B cell (primary cell): Measurements from ENCODE around the gene DSG3. TPM values are rescaled to one million over a fixed set of nuclear protein-coding genes. Genes with fewer than 3 reads are reported as not detected.

Experiments used
- ATAC-seq: fragments of 200-7000 bp; cut with Tn5 transposase; one replicate; pipeline ENCODE4 v1.10.0; 2021; ENCODE audit warnings: low read depth, mild to moderate bottlenecking, moderate number of reproducible peaks, moderate library complexity
- CTCF ChIA-PET: fragments of 350-600 bp; sonication (Branson Sonifier 250); formaldehyde crosslinking; loops from one replicate; lab custom pipeline; 2021; ENCODE audit warnings: antibody characterized with exemption, inconsistent platforms; lab: Charles Lee
- POLR2A ChIA-PET: fragments of 350-600 bp; sonication (Branson Sonifier 250); formaldehyde crosslinking; loops from one replicate; lab custom pipeline; 2021; ENCODE audit warnings: antibody characterized with exemption; lab: Charles Lee
- DNase-seq: peaks from one replicate; pipeline ENCODE4 v3.0.0; 2013
- H2AFZ ChIP-seq: 2 replicates; pipeline ENCODE4 v1.6.1; 2012; ENCODE audit warnings: mild to moderate bottlenecking, low read depth, low read length; ENCODE audit not compliant: insufficient read depth, poor library complexity, severe bottlenecking
- H3K27ac ChIP-seq, 2 donors: 1 replicate in 1 of 2; 2 replicates in 1 of 2; pipeline ENCODE4 v1.5.1; 2012 to 2013; ENCODE audit warnings: low read length in 2 of 2, mild to moderate bottlenecking in 2 of 2, moderate library complexity in 1 of 2
- H3K27me3 ChIP-seq, 4 experiments: fragments of 200-600 bp in 1 of 4; sonication (generic) in 1 of 4; replicated peaks in 1 of 4; 1 replicate in 2 of 4; 2 replicates in 2 of 4; pipeline versions ENCODE4 v1.6.1 to v1.7.0; 2013 to 2016; ENCODE audit warnings: low read length in 3 of 4, mild to moderate bottlenecking in 2 of 4, mixed read lengths in 1 of 4, moderate library complexity in 1 of 4; ENCODE audit not compliant: insufficient read depth in 4 of 4, control insufficient read depth in 3 of 4; ENCODE audit errors: control extremely low read depth in 1 of 4
- H3K36me3 ChIP-seq, 2 experiments: replicated peaks in 1 of 2; 1 replicate in 1 of 2; 2 replicates in 1 of 2; pipeline versions ENCODE4 v1.6.1 to v1.7.1; 2013; ENCODE audit warnings: low read length in 1 of 2; ENCODE audit not compliant: insufficient read depth in 2 of 2, control insufficient read depth in 1 of 2; ENCODE audit errors: control extremely low read depth in 1 of 2, extremely low read depth in 1 of 2
- H3K4me1 ChIP-seq, 2 donors: fragments of 200-600 bp in 1 of 2; sonication (generic) in 1 of 2; 1 replicate in 1 of 2; 2 replicates in 1 of 2; pipeline versions ENCODE4 v1.5.1 to v1.6.1; 2013 to 2017; ENCODE audit warnings: low read length in 2 of 2; ENCODE audit not compliant: control insufficient read depth in 2 of 2, insufficient read depth in 2 of 2
- H3K4me2 ChIP-seq: replicated peaks from 2 replicates; pipeline ENCODE3; 2012; ENCODE audit warnings: mild to moderate bottlenecking, low read depth, low read length; ENCODE audit not compliant: poor library complexity, severe bottlenecking
- H3K4me3 ChIP-seq, 5 experiments: fragments of 200-600 bp in 1 of 5; sonication (generic) in 1 of 5; 1 replicate in 3 of 5; 2 replicates in 2 of 5; pipeline versions ENCODE4 v1.5.1 to v1.7.0; 2011 to 2016; ENCODE audit warnings: low read length in 4 of 5, mild to moderate bottlenecking in 4 of 5, low read depth in 2 of 5, control low read depth in 1 of 5, moderate library complexity in 1 of 5; ENCODE audit not compliant: insufficient read depth in 1 of 5; ENCODE audit errors: control extremely low read depth in 1 of 5, extremely low read depth in 1 of 5
- H3K79me2 ChIP-seq: fragments of 200-600 bp; sonication (generic); one replicate; pipeline ENCODE4 v1.6.0; 2016; ENCODE audit warnings: low read length; ENCODE audit not compliant: control insufficient read depth, insufficient read depth
- H3K9ac ChIP-seq: fragments of 200-600 bp; sonication (generic); 2 replicates; pipeline ENCODE4 v1.6.1; 2017; ENCODE audit warnings: mild to moderate bottlenecking, low read length, moderate library complexity
- H3K9me3 ChIP-seq, 3 donors: one replicate each; pipeline versions ENCODE4 v1.6.1 to v1.7.1; 2013; ENCODE audit warnings: low read length in 2 of 3; ENCODE audit not compliant: control insufficient read depth in 2 of 3, insufficient read depth in 1 of 3; ENCODE audit errors: control extremely low read depth in 1 of 3
- H4K20me1 ChIP-seq: 2 replicates; pipeline ENCODE4 v1.6.0; 2012; ENCODE audit warnings: mild to moderate bottlenecking, low read length; ENCODE audit not compliant: insufficient read depth, control insufficient read depth, poor library complexity, severe bottlenecking
- H3K27ac Mint-ChIP-seq: one replicate; pipeline ENCODE4 v1.8.0; 2021; ENCODE audit warnings: mixed read lengths
- H3K27me3 Mint-ChIP-seq: one replicate; pipeline ENCODE4 v1.8.0; 2021; ENCODE audit warnings: mixed read lengths
- H3K4me1 Mint-ChIP-seq: one replicate; pipeline ENCODE4 v1.8.0; 2021; ENCODE audit warnings: mixed read lengths
- H3K4me3 Mint-ChIP-seq: one replicate; pipeline ENCODE4 v1.8.0; 2021; ENCODE audit warnings: mixed read lengths
- H3K9me3 Mint-ChIP-seq: one replicate; pipeline ENCODE4 v1.8.0; 2022; ENCODE audit warnings: mixed read lengths; ENCODE audit not compliant: insufficient read depth
- CTCF ChIP-seq: fragments of 200-600 bp; IDR thresholded peaks from one replicate; pipeline ENCODE4 v1.8.0; 2022; ENCODE audit warnings: antibody characterized with exemption, mild to moderate bottlenecking
- EZH2 ChIP-seq: IDR thresholded peaks from 2 replicates; pipeline ENCODE4 v1.6.1; 2012; ENCODE audit warnings: borderline replicate concordance, low read depth, mild to moderate bottlenecking, moderate library complexity, low read length; ENCODE audit not compliant: insufficient read depth, poor library complexity, severe bottlenecking
- WGBS: methylation state at CpG from one replicate; pipeline ENCODE4 v1.1.5; 2013; ENCODE audit warnings: missing lambda C conversion rate; ENCODE audit not compliant: insufficient coverage; 5-methylcytosine and 5-hydroxymethylcytosine counted together
- intact Hi-C: fragments of 100-400 bp; cut with micrococcal nuclease; formaldehyde crosslinking; loops from one replicate; pipeline ENCODE4 v1.10.0; 2022
- polyA plus RNA-seq: library from polyadenylated mRNA; depleted of rRNA; stranded (reverse); fragments of >200 nt; gene quantifications from 2 replicates; pipeline ENCODE4 v1.2.3, GENCODE V29; 2012
- total RNA-seq, 2 donors: library from RNA; stranded (reverse); fragments of 120-200 nt in 1 of 2; gene quantifications; 1 replicate in 1 of 2; 2 replicates in 1 of 2; pipeline versions ENCODE4 v1.2.3 to v1.2.4, GENCODE V29; 2013 to 2022

Gene DSG3
- total and polyA plus RNA-seq, 2 donors (not counting 1 experiment from before 2014, with no cell fraction given) = not detected

GRCh38 chr18:31497404-31497835, 49.9 kb downstream of the DSG3 start:
- ATAC-seq (no peak), DNase-seq (no peak)
- Histone ChIP-seq H3K9ac (peak overlapping the region; percentile 45), H3K27ac (no peak overlapping the region), H3K9me3 (peaks cover 0 to 6% (median 0%) of the 10 kb centered on the region in 3 donors), H4K20me1 (no peaks in the 10 kb centered on the region), H3K27me3 (peaks cover 0 to 32% (median 17%) of the 10 kb centered on the region in 4 experiments), H3K36me3 (no peaks in the 10 kb centered on the region), H3K4me2 (peak overlapping the region; percentile 75), H2AFZ (peak overlapping the region; percentile 54), H3K79me2 (no peaks in the 10 kb centered on the region), H3K4me3 (peak overlapping the region in 1 of 5 experiments; percentile 11), H3K4me1 (peaks cover 15% of the 10 kb centered on the region in 2 donors)
- Mint-ChIP-seq H3K4me3 (peak overlapping the region; percentile 64), H3K27me3 (peaks cover 50% of the 10 kb centered on the region), H3K9me3 (peaks cover 2% of the 10 kb centered on the region), H3K27ac (no peak overlapping the region), H3K4me1 (peaks cover 16% of the 10 kb centered on the region)
- CTCF ChIA-PET = no interaction called here
- TF ChIP-seq CTCF = no peak
- TF ChIP-seq EZH2 = no peak
- intact Hi-C loops = no loop called here
- POLR2A ChIA-PET = no interaction called here
- WGBS = 10% methylated on average over 24 of the region's 25 CpGs

- no peaks in the 10 kb centered on the region for H4K20me1 ChIP-seq
- H3K27ac ChIP-seq = no peak within 1 kb of the TSS
- H3K36me3 ChIP-seq = no peaks in the 10 kb centered on the region
- no peaks in the 10 kb centered on the region for H3K79me2 ChIP-seq
- Mint-ChIP-seq H3K4me1 (peaks cover 16% of the 10 kb centered on the region), H3K27me3 (peaks cover 46% of the 10 kb centered on the region), H3K4me3 (peak within 1 kb of the TSS; percentile 82), H3K27ac (no peak within 1 kb of the TSS), H3K9me3 (peaks cover 2% of the 10 kb centered on the region)
- peak within 1 kb of the TSS; percentile 54 for H2AFZ ChIP-seq
- peak within 1 kb of the TSS; percentile 15 to 37 (median 19) for H3K4me3 ChIP-seq
- peak within 1 kb of the TSS; percentile 45 for H3K9ac ChIP-seq
- no peak for TF ChIP-seq CTCF
- no peak for TF ChIP-seq EZH2
- peaks cover 15% of the 10 kb centered on the region in 2 donors for H3K4me1 ChIP-seq
- DNase-seq (peak; percentile 14), ATAC-seq (peak; percentile 31)
- H3K27me3 ChIP-seq = peaks cover 0 to 32% (median 17%) of the 10 kb centered on the region in 4 experiments
- ChIA-PET POLR2A (no interaction called here), CTCF (no interaction called here)
- intact Hi-C loops = no loop called here
- peak within 1 kb of the TSS; percentile 75 for H3K4me2 ChIP-seq
- WGBS = 2% methylated on average over 61 of the region's 79 CpGs
- peaks cover 0 to 6% (median 0%) of the 10 kb centered on the region in 3 donors for H3K9me3 ChIP-seq
Observed at GRCh38 chr18:31497836-31498573, 50.5 kb downstream of the DSG3 start, which contains the start of gene DSG2. DSG2 (plus strand) TSS chr18:31498177; CDS start chr18:31498252, 75 bp downstream.
